ENCODE data around the gene TIE1.

TIE1 gene

DNA sequence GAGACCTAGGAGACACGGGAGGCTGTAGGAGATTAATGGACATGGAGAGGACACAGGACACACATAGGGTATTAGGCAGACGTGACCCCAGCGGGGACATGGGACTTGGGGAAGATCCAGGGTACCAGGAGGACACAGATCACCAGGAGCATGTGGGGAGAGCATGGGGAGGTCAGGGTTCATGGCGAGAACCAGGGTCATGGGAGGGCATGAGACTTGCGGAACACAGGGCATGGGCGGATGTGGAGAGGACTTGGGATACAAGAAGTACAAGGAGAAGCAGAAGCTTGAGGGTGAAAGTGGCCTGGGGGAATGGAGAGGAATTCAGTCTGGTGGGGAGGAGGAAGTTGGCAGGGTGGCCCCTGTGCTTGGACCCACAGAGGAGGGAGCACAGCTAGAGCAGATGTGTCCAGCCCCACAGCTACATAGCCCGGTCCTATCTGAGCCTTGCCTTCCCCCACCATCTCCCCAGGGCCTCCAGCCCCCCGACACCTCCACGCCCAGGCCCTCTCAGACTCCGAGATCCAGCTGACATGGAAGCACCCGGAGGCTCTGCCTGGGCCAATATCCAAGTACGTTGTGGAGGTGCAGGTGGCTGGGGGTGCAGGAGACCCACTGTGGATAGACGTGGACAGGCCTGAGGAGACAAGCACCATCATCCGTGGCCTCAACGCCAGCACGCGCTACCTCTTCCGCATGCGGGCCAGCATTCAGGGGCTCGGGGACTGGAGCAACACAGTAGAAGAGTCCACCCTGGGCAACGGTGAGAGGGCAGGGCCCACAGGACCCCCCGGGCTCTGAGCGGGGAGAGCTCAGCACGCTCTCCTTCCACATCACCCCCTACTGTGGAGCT lies 12.1 kb downstream of the TIE1 start:
- DNase-seq: no peak

DNA sequence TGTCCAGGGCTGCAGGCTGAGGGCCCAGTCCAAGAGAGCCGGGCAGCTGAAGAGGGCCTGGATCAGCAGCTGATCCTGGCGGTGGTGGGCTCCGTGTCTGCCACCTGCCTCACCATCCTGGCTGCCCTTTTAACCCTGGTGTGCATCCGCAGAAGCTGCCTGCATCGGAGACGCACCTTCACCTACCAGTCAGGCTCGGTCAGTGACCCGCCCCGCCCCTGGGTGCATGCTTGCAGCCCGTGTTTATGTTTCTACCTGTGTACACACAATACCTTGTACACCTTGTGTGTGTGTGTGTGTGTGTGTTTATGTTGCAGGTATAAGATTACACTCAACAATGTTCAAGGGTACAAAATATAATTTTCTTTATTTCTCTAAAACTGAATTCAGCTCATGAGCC lies 13.0 kb downstream of the TIE1 start:
- no peak for DNase-seq

DNA sequence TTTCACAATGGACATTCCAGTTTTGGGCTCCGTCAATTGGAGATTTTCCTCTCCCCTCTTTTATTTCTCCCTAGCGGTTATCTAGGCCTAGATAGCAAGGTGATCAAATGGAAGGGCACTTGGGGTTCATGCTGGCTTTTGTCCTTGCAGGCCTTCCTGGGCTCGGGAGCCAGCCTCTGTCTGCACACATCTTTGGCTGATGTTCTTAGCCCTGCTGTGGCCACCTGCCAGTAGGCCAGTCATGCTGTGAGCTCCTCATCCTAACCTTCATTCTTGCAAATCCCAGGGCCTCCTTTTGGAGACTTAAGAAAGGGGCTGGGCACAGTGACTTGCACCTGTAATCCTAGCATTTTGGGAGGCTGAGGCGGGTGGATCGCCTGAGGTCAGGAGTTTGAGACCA lies 13.5 kb downstream of the TIE1 start:
- DNase-seq: no peak

DNA sequence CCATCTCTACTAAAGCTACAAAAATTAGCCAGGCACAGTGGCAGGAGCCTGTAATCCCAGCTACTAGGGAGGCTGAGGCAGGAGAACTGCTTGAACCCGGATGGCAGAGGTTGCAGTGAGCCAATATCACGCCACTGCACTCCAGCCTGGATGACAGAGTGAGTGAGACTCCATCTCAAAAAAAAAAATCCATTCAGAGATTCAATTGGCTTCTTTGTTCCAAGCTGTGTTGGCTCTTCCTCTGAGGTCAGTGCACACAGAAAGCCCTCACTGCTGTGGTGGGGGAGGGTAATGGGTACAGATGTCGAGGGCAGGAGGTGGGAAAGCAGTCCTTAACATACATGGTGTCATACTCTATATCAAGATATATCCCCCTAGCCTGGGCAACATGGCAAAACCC lies 14.7 kb downstream of the TIE1 start:
- DNase-seq: no peak

DNA sequence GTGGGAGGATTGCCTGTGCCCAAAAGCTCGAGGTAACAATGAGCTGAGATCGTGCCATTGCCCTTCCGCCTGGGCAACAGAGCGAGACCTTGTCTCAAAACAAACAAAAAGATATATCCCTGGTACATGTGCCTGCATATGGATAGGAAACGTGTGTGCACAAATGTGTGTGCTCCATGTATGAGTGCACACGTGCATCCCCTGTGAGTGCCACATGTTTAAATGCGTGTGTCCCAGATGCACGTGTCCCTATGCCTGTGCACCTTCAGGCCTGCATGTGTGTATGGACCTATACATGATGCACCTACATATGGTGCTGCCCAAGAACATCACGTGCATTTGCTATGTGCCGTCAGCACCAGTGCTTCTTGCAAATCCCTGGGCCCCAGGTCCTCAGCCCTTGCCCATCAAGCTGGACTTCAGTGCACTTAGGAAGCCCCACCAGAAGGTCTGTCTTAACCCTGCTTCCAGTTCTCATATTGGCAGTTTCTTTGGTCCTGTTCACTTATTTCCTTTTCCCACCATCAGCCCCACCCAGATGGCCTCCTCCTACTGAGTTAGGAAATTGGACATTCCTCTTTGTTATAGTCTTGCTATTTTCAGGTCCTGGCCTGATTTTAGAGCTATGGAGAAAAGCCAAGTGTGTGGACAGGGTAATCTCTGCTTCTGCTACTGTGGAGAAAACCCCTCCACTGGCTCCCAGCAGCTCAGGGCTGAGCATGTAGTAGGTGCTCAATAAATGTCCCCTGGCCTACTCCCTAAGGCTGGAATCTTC lies 15.4 kb downstream of the TIE1 start:
- DNase-seq: no peak

DNA sequence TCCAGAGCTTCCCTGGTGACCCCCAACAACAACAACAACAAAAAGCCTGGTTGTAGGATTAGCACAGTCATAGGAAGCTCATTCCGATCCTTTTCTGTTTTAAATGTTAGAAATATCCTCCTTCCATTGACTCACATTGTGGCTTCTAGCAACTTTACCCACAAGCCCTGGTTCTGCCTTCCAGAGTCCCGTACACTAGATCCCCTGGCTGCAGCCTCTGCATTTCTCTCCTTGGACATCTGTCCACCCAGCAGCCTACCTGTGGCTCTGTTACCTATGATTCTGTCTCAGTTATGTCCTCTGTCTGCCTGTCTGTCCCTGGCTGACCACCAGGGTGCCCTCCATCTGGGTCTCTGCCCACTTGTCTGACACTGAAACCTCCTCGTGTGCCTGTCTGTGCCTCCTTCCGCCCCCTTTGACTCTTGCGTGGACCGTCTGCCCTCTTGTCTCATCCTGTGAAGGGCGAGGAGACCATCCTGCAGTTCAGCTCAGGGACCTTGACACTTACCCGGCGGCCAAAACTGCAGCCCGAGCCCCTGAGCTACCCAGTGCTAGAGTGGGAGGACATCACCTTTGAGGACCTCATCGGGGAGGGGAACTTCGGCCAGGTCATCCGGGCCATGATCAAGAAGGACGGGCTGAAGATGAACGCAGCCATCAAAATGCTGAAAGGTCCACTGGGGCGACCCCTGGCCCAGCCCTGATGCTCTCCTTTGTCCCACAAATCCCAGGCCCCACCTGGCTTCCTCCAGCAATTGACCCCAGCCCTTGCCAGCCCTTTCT lies 16.1 kb downstream of the TIE1 start:
- no peak for DNase-seq

DNA sequence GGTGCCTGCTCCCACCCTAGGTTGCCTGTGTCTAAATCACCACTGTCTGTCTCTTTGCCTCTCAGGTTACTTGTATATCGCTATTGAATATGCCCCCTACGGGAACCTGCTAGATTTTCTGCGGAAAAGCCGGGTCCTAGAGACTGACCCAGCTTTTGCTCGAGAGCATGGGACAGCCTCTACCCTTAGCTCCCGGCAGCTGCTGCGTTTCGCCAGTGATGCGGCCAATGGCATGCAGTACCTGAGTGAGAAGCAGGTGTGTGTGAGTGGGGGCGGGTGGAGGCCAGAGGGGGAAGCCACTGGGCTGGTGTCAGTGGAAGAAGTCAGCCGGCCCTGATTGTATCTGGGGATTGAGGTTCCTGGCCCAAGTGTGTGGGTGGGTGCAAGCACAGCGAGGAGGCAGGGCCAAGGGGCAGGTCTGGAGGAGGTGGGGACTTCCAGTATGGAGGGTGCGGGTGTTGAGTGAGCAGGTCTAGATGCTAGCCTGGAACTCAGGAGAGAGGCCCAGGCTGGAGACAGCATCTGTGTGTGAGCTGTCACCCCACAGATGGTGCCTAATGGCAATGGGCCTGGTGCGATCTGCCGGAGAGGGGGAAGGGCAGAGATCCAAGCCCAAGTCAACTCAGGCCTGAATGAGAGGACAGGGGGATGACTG lies 17.2 kb downstream of the TIE1 start:
- DNase-seq: no peak

DNA sequence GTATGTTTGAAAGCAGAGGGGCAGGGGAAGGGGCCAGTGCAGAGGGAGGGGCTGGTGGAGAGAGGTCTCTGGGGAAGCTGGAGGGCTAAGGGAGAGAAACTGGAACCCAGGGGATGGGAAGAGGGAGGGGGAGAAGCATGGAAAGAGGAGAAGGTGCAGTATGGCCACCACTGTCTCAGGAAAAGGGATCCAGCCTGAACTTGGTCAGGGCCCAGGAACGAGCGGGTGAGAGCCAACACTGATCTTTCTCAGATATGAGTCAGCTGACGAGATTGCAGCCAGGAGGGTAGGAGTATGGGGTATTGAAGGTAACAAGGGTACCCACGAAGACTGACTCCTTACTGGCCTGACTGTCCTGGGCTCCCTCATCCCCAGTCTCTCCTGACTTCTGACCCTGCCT lies 18.0 kb downstream of the TIE1 start:
- no peak for DNase-seq

DNA sequence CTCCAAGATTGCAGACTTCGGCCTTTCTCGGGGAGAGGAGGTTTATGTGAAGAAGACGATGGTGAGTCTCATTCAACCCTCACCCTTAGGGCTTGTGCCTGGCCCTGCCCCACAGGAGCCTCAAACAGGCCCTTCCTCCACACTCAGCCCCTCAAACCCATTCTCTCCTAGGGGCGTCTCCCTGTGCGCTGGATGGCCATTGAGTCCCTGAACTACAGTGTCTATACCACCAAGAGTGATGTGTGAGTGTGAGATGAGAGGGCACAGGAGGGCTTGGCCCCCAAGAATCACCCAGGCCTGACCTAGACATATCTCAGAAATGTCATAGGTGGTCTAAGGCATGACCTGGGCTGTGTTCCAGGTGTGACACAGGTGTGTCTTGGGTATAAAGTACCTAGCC lies 18.5 kb downstream of the TIE1 start:
- DNase-seq: no peak

DNA sequence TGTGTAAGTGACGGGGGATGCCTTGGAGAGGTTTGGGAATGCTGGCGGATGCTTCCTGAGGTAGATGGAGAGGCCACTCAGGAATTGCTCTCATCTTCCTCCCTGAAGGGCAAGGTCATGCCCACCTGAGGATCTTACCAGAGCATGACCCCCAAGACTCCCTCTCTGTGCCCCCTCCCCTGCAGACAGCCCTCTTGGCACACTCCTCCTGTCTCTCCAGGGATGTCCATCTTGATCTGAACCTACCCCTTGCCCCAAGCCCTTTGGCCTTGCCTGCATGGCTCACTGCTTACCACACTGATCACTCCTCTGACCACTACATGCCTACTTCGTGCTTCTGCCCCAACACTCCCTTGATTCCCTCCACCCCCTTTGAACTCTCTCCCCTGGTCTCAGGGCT lies 19.0 kb downstream of the TIE1 start:
- DNase-seq: no peak

DNA sequence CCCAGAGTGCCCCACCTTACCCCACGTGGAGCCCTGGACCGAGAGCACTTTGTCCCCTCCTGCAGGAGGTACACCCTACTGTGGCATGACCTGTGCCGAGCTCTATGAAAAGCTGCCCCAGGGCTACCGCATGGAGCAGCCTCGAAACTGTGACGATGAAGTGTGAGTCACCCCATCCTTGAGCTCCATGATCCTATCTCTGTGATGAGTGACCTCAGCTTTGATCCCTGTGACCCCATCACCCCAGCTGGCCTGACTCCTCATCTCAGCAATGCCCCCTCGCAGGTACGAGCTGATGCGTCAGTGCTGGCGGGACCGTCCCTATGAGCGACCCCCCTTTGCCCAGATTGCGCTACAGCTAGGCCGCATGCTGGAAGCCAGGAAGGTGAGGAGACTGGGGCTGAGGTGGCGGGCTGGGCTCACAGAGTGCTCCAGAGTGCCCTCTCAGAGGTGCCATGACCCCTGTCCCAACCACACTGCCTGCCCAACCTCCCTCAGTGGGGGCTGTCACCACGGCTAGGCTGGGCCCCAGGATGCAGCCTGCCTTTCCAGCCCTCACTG lies 20.6 kb downstream of the TIE1 start:
- no peak for DNase-seq

DNA sequence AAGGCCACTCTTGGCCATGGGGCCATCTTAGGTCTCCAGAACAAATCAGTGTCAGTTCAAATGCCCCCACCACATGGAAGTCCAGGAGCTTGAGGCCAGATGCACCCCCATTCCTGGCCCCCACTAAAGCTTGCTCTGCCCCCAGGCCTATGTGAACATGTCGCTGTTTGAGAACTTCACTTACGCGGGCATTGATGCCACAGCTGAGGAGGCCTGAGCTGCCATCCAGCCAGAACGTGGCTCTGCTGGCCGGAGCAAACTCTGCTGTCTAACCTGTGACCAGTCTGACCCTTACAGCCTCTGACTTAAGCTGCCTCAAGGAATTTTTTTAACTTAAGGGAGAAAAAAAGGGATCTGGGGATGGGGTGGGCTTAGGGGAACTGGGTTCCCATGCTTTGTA lies 21.7 kb downstream of the TIE1 start:
- DNase-seq: no peak

DNA sequence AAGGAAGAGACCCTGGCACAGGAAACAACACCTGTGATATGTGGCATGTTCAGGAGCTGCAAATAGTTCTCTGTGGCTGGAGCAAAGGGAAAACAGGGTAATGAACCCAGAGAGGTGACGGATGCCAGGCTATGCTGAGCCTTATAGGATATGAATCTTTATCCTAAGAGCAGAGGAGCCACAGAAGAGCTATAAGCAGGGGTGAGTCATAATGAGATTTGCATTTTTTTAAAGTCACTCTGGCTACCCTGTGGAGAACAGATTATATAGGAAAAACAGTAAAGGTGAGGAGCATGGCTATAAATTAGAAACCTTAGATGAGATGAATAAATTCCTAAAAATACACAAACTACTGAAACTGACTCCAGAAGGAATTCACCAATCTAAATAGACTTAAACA lies 24.0 kb downstream of the TIE1 start:
- no peak for DNase-seq

DNA sequence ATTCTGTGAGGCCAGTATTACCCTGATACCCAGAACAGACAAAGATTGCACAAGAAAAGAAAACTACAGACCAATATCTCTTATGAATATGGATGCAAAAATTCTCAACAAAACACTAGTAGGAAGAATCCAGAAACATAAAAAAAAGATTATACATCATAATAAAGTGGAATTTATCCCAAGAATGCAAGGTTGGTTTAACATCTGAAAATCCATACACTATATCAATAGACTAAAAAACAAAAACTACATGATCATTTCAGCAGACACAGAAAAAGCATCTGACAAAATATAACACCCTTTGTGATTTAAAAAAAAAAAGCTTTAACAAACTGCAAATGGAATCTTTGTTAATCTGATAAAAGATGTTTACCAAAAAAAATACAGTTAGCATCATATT lies 24.6 kb downstream of the TIE1 start:
- DNase-seq: no peak

DNA sequence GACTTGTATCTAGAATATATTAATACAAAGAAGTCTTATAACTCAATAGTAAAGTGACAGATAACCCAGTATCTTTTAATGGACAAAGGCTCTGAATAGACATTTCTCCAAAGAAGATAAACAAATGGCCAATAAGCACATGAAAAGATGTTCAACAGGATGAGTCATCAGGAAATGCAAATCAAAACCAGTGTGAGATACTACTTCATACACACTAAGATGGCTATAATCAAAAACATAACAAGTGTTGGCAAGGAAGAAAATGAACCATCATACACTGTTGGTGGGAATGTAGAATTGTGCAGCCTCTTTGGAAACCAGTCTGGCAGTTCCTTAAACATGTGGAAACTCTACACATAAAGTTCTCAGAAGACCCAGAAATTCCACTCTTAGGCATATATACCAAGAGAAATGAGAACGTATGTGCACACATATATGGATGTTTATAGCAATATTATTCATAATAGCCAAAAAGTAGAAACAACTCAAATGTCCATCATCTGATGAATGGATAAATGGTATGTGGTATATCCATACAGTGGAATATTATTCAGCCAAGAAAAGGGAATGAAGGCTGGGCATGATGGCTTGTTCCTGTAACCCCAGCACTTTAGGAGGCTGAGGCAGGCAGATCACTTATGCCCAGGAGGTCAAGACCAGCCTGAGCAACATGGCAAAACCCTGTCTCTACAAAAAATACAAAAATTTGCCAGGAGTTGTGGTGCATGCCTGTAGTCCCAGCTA lies 26.9 kb downstream of the TIE1 start:
- DNase-seq: no peak

DNA sequence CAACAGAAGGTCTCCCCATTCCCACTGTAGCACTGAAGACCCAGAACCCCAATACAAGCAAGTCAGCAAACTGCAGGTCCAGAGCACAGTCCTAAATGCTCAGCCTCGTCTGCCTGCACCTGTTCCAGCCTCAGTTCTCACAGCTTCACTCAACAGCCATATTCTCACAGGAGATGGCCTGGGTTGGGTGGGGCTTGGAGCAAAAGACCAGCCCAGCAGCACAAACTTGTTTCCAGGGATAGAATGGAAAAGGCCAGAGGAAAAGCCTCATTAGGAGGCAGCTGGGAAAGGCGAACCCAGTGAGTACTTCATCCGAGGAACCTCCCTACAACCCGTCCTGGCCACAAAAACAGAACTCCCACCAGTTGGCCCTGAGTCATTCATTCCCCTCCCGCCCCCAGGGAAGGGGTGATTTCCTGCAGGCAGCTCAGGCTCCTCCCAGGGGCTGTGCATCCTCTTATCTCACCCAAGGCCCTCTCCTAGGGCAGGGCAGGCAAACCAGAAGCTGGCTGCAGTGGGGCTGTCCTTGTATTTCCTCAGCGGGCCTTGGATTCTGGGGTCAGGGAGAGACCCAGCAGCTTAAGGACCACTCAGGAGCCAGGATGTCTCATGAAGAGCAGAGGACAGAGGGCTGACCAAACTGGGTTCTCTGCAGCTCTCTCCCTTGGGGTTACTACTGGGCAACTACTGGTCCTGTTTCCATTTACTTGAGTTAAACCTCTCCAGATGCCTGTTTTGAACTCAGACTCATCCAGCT lies 29.4 kb downstream of the TIE1 start:
- DNase-seq: no peak

DNA sequence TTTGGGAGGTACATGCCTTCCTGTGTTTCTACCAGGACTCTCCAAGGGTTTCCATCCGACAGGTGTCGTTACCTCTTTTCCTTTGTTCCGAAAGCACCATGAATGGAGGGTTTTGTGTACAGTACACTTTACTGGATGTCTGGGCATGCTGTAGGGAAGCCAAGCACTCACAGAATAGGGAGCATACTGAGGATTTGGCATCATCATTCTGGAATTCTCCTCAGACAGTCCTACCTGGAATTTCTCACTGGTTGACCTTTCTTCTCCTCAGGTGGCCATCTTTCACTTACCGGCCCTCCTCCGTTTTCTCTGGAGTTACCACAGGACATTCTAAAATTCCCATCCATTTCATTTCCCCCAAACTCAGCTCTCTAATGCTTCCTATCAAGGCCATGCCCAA lies 30.9 kb downstream of the TIE1 start:
- DNase-seq: no peak

DNA sequence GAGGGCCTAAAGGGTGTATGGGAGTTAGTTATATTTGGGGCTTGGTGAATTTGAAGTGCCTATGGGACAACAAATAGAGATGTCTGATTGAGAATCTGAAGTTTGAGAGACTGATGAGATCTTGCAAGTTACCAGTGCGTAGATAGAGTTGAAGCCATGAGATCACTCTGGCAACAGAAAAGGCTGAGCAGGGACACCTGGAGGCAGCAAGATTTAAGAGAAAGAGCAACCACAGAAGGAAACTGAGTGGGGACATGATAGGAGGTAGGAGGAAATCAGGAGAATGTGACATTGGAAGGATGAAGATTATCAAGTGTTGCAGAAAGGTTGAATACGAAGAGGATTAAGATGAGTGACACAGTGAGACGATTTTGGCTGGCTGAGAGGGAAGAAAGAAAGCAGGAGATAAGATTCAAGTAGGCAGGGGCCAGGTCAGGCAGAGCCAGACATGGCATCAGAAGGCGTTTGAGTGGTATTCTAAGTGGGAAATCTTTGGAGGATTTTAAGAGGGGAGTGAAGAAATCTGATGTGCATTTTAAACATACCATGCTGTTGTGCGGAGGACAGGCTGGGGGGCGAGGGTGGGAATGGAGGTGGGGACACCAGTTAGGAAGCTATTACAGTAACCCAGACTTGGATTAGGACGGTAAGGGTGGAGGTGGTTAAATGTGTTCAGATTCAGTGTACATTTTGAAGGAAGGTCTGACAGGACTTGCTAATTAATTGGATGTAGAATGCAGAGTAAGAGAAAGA lies 33.8 kb downstream of the TIE1 start:
- no peak for DNase-seq

DNA sequence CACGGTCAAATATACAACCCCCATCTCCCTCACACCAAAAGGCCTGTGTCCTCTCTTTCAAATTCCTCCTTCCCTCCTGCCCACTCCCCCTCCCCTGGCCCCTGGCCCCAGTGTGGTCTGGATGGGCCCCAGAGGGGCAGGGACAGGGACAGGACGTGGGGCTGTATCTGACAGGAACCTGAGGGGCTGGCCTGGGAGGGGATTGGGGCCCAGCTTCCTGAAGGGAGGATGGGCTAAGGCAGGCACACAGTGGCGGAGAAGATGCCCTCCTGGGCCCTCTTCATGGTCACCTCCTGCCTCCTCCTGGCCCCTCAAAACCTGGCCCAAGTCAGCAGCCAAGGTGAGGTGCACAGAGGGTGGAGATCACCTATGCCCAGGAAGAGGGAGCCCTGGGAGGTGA lies 36.8 kb downstream of the TIE1 start, which contains the start of gene MPL:
Gene MPL, plus strand, starts transcription at position 231 of the 400 bp plus-strand sequence. Its CDS starts 31 bp downstream, at position 262.
- no peak for DNase-seq

DNA sequence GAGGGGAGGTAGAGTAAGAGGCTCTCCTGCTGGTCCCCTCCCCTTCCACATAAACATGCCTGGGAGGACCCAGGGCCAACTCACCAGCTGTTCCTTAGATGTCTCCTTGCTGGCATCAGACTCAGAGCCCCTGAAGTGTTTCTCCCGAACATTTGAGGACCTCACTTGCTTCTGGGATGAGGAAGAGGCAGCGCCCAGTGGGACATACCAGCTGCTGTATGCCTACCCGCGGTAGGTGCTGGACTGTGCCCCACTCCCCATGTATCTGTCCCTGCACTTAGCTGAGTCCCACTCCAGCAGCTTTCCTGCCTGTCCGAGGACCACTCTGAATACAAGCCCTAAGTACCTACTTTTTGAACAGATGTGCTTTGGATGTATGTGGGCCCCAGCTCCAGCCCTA lies 37.2 kb downstream of the TIE1 start:
- DNase-seq: no peak

Measured in NCI-H1436 treated with DMSO at 0.1 percent for 48 hours (cell line).